ENCODE results near the gene RNPEPL1. TPM values are rescaled to one million over a fixed set of nuclear protein-coding genes. Genes with fewer than 3 reads are reported as not detected.
A peak's percentile ranks its signal among the peaks of the same experiment; 100 is the strongest.

The RNPEPL1 gene
- total RNA-seq, 1 donor from 2014 or later, result 4.5 TPM

GRCh38 chr2:240564561-240565332 lies 3.5 kb upstream of the RNPEPL1 start:
- DNase-seq (ENCODE audit: low spot score in 2 of 2) (no peak), FAIRE-seq (no peak)

DNA sequence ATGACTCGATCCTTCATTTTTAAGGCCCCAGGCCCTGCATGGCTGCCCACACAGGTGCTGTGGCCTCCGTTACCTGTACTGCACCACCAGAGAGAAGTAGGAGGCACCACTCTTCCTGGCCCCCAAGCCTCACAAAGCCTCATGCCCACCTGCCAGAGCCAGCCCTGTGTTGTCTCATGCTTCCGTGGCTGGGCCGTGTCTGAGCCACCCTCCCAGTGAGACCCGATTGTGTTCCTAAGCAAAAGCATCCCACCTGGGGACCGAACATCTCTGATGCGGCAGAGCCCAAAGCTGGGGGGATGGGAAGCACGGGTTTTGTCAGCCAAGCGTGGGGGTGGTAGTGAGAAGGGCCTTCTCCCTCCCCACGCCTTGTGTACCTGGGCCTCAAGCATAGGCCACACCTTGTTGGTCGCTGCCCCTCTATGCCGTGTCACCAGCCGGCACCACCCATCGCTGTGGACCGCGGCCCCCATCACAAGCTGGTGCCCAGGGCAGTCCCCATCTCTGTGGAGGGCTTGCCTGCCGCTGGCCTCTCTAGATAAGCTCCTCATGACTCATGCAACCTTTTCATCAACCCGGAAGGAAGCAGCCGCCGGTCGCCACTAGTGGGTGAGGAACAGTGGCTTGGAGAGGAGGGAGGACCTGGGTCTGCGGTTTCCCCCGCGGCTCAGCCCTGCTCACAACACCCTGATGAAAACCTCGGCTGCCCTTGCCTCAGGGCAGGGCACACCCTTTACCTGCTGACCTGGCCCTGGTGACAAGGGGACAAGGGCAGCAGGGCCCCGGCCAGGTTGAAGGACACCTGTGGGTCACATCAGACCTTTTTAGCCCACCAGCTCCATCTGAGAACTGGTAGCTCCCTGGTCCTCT lies 2.7 kb upstream of the RNPEPL1 start:
- DNase-seq (ENCODE audit: low spot score in 2 of 2), result no peak
- no peak for FAIRE-seq

GRCh38 chr2:240566203-240567136 lies 1.8 kb upstream of the RNPEPL1 start:
- DNase-seq (ENCODE audit: low spot score in 2 of 2), result peak; percentile 84 to 87
- no peak for FAIRE-seq

DNA sequence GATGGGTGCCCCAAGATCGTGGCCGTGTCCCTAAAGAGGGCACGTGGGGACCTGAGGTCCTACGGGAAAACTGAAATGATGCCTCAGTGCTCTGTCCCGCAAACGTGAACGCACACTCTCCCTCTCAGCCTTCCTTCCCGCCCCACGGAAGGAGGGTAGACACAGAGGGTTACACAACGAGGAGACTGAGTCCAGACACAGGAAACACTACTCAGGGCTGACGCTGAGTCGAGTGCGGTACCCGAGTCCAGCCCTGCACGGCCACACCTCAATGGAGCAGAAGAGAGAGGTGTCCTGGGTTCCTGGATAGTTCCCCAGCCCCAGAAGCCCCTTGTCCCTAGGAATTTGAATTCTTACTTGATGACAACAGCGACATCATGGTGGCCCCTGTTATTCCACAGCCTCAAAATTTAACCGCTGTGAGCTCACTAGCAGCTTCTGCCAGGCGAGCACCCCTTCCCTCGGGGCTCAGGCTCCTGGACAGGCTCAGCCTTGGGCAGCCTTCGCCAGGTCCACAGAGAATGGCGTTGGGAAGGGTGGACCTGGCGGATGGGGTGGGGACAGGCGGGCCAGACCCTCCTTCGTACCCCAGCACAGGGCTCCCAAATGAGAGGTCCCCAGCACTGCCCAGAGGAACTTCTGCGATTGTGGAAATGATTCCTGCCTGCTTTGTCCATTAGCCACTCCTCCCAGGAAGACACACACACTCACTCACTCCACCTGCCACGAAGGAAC lies 980 bp upstream of the RNPEPL1 start:
- FAIRE-seq (no peak), DNase-seq (ENCODE audit: low spot score in 2 of 2) (no peak)

- no peak for FAIRE-seq
- peak; percentile 85 to 86 for DNase-seq (ENCODE audit: low spot score in 2 of 2)
These were observed 616 bp downstream of the RNPEPL1 start for GRCh38 chr2:240568678-240569522.

GRCh38 chr2:240569523-240569997 lies 1.3 kb downstream of the RNPEPL1 start:
- DNase-seq (ENCODE audit: low spot score in 2 of 2) (no peak), FAIRE-seq (no peak)

- no peak for FAIRE-seq
These were observed 1.8 kb downstream of the RNPEPL1 start for GRCh38 chr2:240569998-240570530.

DNA sequence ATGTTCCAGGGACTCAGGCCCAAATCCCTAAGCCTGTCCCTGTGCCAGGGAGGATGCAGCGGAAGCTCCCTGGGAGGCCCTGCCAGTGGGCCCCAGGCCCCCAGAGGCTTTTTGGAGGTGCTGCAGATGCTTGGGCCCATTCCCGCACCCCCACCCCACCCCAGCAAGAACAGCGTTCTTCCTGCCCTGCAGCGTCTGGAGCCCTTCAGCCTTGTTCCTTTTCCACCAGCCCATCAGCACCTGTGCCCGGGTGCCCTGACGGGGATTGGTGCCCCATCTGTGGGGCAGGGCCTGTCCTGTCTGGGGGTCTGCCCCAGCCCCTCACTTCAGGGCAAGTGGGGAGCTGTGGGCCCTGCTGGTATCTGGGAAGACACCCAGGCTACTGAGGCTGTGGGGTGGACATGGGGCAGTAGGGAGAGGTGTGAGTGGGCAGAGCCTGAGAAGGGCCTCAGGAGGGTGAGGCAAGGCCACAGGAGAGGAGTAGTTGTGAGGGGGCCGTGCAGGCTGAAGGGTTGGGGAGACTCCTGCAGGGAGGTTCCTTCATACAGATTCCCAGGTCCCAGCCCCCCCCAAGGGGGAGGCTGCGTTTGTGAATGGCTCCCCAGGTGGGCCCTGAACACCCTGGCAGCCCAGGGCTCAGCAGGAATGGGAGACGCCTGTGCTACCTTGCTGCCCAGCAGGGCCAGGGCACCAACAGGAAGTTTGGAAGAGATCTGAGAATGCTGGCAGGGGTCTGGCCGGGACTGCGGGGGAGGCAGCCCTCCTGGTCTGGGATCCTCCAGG lies 2.4 kb downstream of the RNPEPL1 start:
- FAIRE-seq (no peak), DNase-seq (ENCODE audit: low spot score in 2 of 2) (no peak)

More at GRCh38 chr2:240569998-240570530, 1.8 kb downstream of the RNPEPL1 start:
- no peak for DNase-seq (ENCODE audit: low spot score in 2 of 2)

DNA sequence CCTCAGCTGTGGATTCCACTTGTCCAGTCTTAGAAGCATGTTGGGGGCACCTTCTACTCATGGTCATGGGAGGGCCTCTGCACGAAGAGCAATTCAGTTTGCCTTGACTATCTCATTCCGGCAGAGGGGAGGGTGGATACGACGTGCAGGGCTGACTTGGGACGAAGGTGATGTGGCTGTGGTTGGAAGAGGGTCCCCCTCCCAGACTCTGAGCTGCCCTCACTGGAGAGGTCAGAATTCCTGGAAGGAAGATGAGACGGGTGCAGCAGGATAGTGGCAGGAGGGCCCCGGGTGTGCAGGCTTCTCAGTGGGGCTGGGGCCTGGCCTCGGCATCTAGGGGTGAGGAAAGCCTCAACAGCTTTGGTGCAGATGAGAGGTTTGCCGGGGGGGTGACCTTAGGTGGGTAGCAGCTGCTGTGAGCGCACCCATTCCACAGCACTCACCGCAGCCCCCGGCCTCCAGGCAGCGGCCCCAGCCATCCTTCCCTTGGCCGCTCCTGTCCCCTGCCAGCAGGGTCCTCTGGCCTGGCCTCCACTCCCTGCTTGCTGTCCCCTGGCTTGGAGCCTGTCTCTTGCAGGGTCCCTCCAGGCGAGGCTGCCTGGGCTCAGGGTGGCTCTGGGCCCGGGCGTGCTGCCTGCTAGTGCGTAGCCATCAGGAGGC lies 3.2 kb downstream of the RNPEPL1 start:
- FAIRE-seq (no peak), DNase-seq (ENCODE audit: low spot score in 2 of 2) (no peak)

DNA sequence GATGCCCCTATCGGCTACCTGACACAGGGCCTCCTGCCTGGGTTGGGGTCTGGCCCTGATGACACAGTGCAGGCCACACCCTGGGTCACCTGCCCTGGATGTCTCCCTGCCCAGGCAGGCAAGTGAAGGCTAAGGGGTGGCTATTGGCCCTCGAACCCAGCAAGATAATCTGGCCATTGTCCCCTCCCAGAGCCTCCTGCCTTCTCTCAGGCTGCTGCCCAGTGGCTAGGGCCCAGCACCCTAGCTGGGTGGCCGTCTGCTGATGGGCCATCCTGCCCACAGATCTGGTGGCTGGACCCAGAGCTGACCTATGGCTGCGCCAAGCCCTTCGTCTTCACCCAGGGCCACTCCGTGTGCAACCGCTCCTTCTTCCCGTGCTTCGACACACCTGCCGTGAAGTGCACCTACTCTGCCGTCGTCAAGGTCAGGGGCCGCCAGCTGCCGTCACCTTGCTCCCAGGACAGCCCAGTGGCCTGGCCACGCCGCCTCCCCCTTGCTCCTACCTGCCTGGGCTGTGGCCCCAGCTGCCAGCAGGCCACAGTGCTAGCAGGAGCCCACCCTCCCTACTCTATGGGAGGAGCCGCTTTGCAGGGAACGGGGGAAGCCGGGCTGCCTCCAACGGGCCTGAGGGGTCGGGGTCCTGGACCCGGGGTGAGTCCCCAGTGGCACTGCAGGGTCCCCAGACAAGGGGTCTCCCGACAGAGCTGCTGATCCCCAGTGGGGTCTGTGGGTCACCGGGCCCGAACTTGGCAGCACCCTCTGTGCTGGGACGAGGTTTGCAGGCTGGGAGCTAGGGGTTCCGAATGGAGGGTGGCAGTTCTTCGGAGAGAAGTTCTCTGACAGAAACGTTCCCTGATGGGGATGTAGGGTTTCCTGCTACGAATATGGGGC lies 4.1 kb downstream of the RNPEPL1 start:
- no peak for DNase-seq (ENCODE audit: low spot score in 2 of 2)

GRCh38 chr2:240573071-240573515 lies 4.8 kb downstream of the RNPEPL1 start:
- DNase-seq (ENCODE audit: low spot score in 2 of 2), result no peak
- FAIRE-seq, result no peak

More for the DNA sequence above, 4.1 kb downstream of the RNPEPL1 start:
- no peak for FAIRE-seq

GRCh38 chr2:240573516-240574385 lies 5.5 kb downstream of the RNPEPL1 start:
- DNase-seq (ENCODE audit: low spot score in 2 of 2), result no peak
- no peak for FAIRE-seq

GRCh38 chr2:240574386-240575100 lies 6.3 kb downstream of the RNPEPL1 start:
- DNase-seq (ENCODE audit: low spot score in 2 of 2) (no peak), FAIRE-seq (no peak)

Measured in frontal cortex (tissue), 4 donors.